K562 (cell line): ENCODE data around the gene GMNC. TPM values are rescaled to one million over a fixed set of nuclear protein-coding genes. Genes with fewer than 3 reads are reported as not detected.

Experiments used
- CBX2 ChIP-seq: fragments of 200-600 bp; sonication (generic); IDR thresholded peaks from one replicate; pipeline ENCODE4 v1.6.1; 2012; ENCODE audit warnings: mild to moderate bottlenecking, low read length, inconsistent platforms; ENCODE audit not compliant: insufficient read depth, poor library complexity, severe bottlenecking
- MGA ChIP-seq: fragments of 450-650 bp; IDR thresholded peaks from 2 replicates; pipeline ENCODE4 v1.6.1; 2016; ENCODE audit warnings: mild to moderate bottlenecking, moderate library complexity
- OTX1 ChIP-seq: fragments of 450-650 bp; formaldehyde crosslinking; IDR thresholded peaks from 2 replicates; pipeline ENCODE4 v1.4.0; 2022; ENCODE audit warnings: mild to moderate bottlenecking
- polyA plus RNA-seq, 8 experiments: library from polyadenylated mRNA; depleted of rRNA in 4 of 8; stranded (reverse) in 5 of 8; unstranded in 3 of 8; fragments of >200 nt; fragmentation: Nextera tagmentation in 2 of 8; fragmentation: Illumina TruSeq in 1 of 8; extraction: Ambion mirVana in 2 of 8; extraction: Trizol in 1 of 8; gene quantifications; 2 replicates each; pipeline versions ENCODE4 v1.2.1 to v1.2.3, GENCODE V29; 2011 to 2014; ENCODE audit warnings: inconsistent platforms in 1 of 8, missing spikeins in 1 of 8
- total RNA-seq, 7 experiments: library from RNA; depleted of rRNA in 6 of 7; stranded (reverse); fragments of >200 nt in 6 of 7; fragmentation: Illumina TruSeq in 2 of 7; extraction: Trizol in 2 of 7; gene quantifications; 2 replicates each; pipeline versions ENCODE4 v1.2.1 to v1.2.3, GENCODE V29; 2011 to 2021; ENCODE audit warnings: low replicate concordance in 1 of 7

GMNC gene
- total and polyA plus RNA-seq, 9 of the 15 experiments (the other 6 are each of a cell fraction or from before 2014, with no cell fraction given): not detected

GRCh38 chr3:190849607-190850006, 12.9 kb downstream of the GMNC start (continued):
- TF ChIP-seq MGA (no peak), OTX1 (no peak), CBX2 (no peak)
- TF ChIP-seq, all 486 proteins: peak for 0
